ENCODE measurements around the gene SCN1A. TPM values are rescaled to one million over a fixed set of nuclear protein-coding genes. Genes with fewer than 3 reads are reported as not detected.
A peak's percentile ranks its signal among the peaks of the same experiment; 100 is the strongest.
"Not testable (repeated sequence)": the region's sequence is repeated elsewhere in the genome, so short reads cannot be mapped to it uniquely, and the experiment has no call there.

SCN1A gene
- polyA plus RNA-seq, 5 donors, result 0.24 to 2.3 (median 1.3) TPM

DNA sequence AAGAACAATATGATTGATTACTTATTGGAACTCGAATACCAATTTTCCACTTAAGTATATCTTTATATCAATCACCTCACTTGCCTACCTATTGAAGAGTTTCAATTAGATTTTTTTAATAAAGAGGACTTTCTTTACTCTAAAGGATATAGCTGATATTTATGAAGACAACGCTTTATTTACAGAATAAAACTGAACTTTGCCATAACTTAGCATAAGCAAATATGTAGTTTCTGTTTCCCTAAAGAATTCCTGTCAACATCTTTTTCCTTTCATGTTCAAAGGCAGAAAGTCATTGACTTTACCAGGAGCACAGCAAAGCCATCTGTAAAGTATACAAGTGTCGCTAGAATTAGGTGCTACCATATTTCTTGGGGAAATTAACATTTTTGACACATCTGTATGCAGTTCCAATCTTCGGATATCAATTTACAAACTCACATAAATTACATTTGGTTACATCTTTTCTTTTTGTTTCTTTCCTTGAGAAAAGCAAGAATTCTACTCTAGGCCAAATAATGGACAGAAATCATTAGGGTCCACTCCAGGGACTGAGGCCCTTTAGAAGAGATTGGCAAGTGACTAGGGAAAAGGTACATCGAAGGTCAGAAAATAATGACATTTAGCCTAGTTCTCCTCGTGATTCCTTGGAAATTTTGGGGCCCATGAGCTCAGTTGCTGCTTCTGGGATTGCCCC, 7.5 kb upstream of the SCN1A start:
- no peak for DNase-seq

DNA sequence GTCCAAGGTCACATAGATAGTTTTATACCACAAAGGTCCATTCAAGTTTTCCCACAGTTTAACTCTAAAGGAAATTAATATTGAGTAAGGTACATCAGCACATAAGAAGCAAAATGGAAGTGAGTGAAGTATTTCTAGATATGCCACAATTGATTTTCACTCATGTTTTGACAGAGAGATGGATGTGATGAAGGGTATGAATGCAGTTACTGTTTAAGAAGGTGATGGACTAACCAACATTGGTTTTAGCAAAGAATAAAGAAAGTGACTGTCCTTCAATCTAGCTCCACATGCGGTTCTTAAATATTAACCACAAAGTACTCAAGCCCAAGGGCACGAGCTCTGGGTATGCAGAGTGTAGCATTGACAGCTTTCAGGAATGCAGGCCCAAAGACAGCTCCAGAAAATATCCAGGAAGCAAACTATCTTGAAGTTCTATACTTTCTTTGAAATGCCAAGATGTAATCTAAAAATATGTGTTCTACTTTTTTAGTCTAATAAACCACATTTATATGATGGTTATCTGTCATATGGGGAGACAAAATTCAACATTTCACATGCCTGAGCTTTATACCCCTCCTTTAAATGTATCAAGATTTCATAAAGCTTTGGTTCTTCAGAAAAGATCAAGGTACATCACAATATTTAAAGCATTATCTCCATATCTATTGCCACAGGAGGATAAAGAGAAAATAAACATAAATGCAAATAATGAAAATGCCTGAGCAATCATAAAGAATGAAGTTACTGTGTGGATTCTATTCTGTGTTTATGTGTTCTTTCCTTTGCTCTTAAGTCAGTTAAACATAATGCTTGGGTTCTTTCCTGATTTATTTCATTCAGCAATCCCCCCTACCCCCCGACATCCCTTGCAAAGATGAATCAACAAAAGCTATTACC, 6.7 kb upstream of the SCN1A start:
- no peak for DNase-seq

DNA sequence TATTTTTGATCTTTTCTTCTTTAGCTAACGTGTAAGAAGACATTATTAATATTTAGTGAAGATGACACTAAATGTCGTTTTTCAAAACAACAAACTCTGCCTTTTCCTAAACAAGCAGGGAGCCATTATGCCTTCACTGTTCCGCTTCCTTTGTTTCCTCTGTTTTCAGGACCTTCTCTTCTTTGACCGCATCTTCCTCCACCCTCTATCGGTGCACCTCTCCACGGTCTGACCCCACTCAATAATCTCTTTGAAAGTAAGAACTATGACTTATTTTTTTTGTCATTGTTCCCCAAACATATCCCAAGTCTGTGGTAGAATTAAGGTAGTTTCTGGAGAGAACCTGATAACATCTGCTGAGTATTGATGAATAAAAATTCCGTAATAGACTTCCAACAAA, 5.8 kb upstream of the SCN1A start:
- DNase-seq, result no peak

DNA sequence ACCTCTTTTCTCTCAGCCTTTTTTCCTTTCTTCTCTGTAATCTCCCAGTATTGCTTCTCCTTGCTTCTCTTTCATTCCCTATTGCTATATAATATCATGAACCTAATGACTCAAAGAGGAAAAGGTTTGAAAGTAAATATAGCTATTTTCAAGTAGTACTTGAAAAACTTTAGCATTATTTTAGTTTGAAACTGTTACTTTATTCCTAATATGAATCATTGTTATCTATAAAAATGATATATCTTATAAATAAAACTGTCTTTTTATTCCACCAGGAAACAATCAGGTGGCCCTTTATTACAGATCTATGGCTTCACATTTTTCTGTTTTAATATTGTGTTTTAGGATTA, 311 bp upstream of the SCN1A start:
- DNase-seq, result no peak

DNA sequence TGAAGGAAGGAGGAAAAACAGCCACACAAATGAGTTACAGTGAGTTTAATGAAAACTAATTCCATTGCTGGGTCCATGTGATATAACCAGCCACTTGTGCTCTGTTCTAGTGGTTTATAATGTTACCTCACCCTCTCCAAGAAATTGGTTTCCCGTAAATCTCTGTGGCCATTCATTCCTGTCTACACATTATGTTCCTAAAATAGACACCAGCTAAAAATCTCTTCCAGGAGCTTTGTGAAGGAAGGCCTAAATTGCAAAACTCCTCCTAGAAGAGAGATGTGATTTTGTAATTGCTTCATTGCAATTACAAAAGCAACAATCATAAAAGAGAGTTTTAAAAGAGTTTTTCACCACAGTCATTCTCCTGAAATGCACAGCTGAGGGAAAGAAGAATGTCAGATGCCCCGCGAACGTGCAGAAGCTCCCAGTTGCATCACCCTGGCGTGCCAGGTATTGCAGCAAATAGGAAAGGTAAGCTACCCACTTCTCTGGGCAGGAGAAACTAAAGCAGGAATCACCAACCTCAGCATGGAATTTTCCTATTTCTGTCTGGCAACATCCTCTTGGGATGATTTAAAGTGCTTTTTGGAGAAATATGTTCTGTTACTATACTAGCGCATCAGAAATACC, 1.7 kb downstream of the SCN1A start:
- no peak for DNase-seq

DNA sequence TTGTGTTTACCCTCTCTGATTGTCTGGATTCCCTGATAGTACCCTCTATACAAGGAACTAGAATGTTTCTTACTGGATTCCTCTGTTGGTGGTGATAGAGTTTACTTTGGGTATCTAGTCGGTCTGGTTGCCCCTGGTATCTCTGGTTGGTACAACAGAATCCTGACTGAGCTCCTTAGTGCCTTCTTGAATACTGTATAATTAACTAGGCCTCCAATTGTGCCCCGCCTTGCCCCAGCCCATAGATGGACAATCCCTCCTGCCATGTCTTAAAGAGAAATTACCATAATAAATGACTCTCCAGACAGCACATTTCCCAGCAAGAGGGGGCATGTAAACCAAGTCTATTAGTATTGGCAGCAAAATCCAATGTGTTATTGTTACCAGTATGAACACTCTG, 2.3 kb downstream of the SCN1A start:
- DNase-seq, result no peak

DNA sequence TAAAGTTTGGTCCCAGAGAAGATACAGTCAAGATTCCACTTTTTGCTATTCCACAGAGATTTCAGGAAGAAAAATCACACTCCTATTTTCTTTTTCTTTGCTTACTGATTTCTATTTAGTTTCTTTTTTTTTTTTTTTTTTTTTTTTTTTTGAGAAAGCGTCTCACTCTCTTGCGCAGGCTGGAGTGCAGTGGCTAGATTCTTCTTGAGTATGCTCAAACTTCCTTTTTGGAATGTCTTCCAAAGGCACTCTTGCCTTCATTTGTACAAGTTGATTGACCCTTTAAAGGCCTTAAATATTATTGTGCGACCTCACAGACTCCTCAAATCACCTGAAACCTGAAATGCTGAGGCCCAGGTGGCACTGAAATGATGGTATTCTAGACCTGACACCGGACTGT, 9.6 kb downstream of the SCN1A start:
- no peak for DNase-seq

DNA sequence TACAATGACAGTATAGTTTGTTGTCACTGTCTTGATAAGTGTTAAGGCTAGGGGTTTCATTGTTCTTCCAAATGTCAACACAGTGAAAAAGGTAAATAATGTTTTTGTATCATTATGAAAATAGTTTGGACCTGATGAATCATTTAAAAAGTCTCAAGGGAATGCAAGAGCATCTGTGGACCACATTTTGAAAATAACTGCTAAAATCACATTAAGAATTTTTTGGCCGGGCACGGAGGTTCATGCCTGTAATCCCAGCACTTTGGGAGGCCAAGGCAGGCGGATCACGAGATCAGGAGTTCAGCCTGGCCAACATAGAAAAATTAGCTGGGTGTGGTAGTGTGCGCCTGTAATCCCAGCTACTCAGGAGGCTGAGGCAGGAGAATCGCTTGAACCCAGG, 10.3 kb downstream of the SCN1A start:
- DNase-seq, result no peak

DNA sequence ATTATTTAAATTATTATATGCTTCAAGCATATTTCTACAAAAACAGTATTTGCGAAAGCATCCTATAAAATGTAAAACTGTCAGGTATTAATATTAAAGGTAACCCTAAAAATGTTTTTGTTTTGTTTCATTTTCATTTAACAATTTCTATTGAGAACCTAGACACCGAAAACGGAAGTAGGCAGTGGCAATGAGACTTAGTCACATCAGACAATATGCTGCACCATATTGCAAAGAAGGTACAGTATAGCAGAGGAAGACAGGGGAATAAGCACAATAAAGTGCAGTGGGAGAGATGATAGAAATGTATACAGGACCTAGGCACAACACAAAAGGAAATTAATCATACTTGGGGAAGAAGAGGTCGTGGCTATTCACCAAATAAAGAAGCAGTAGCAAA, 12.2 kb downstream of the SCN1A start:
- no peak for DNase-seq

DNA sequence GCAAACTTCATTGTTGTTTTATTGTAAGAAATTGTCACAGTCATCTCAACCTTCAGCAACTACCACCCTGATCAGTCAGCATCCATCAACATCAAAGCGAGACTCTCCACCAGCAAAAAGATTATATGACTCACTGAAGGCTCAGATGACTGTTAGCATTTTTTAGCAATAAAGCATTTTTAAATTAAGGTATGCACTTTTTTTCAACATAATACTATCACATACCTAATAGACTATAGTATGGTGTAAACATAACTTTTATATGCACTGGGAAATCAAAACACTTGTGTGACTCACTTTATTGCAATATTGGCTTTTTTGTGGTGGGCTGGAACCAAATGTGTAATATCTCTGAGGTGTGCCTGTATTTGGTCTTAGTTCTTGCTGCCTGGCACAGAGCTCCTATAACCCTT, 15.6 kb downstream of the SCN1A start:
- DNase-seq, result no peak

DNA sequence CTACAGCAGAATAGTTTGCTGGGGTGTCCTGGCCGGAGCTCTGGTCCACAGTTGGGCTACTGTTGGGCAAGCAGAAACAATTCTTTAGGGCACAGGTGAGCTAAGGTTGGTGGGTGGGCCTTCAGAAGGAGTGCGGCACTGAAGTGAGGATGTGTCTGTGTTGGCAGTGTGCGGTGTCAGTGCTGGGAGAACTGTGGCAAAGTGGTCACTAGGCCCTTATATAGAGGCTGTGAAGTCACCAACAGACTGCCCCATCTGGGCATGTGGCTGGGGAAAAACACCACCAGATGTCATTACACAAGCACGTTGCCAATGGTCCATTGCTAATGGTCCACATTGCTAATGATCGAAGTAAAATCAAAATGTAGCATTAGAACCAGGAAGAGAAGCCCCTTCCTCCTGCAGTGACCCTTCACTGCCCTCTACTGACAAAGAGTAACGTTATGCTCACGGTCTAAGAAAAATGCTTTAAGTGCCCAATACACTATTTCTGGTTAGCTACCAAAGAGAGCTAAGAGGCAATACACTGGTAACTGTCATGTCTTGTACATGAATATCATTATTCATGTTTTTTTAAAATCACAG, 21.3 kb downstream of the SCN1A start:
- peak in 1 of 2 donors; percentile 23 for DNase-seq

DNA sequence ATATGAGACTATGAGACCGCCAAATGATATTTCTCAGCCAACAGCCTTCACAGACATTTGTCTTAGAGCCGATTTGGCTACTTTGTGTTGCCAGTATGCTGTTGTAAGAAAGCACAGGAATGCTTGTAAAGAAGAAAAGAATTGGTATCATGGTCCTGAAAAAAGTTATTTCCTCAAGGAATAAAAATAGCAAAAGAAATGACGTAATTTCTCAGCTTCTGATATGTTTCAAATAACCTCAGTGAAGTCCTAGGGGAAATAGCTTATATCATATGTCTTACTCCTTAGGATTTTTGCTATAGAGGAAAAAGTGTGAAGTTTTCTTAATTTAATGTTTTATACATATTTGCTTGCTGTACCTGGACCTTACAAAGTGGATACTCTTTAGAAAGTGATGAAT, 23.0 kb downstream of the SCN1A start:
- no peak for DNase-seq

DNA sequence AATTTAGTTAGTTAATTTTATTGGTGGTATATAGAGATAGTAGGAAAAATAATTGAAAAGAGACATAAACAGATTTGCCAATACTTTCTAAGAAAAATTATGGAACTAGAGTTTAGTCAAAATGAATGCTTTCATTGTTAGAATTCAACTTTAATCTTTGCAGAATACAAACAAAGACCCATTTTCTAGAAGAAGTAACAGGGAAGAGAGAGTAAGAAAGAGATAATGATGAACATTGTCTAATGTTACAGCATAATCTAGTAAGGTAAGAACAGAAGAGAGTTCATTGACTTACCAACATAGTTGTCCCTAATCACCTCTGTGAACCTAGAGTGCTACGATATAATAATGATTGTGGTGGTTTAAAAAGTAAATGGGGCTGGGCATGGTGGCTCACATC, 23.7 kb downstream of the SCN1A start:
- DNase-seq, result no peak

DNA sequence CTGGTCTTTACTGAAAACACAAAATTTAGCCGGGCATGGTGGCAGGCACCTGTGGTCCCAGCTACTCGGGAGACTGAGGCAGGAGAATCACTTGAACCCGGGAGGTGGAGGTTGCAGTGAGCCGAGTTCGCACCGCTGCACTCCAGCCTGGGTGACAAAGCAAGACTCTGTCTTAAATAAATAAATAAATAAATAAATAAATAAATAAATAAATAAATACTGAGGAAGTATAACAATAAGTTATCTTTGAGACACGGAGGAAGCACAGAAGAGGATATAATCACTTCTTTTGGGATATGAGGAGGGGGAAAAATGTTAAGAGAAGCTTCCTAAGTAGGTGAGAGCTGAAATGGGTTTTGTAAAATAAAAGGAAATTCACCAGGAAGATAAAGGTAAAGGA, 24.5 kb downstream of the SCN1A start:
- not testable (repeated sequence) for DNase-seq

DNA sequence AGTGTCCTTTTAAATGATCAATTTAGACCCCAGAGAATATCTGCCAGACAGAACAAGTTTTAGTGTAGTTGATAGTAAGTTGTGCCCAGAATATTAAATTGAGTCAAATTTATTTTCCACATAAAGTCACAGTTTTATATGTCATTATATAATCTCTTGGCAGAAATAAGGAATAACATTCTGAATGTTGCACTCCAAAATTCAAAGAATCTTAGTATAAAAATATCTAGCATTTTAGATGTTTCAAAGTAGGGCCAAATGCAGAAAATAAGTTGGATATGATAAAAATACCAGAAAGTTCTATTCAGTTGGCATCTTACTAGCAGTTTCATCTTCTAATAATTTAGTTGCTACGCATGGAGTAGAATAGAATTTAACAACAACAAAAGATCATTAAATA, 33.5 kb downstream of the SCN1A start:
- no peak for DNase-seq

DNA sequence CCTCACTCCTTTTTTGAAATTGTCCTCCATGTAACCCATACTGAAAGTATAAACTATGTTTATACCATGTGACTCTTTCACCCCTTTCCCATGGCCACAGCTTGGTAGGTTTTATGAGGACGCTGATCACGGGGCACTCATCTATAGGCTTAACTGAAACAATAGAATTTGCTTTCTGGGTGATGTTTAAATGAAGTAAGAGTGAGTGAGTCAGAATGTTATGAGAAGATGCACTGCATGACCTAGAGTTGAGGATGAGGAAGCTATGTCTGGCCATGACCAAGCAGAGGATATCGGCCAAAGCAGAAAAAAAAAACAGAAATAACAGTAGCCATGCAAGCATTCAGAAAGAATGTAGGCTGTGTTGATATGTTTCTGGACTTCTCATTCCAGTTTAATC, 34.9 kb downstream of the SCN1A start:
- DNase-seq, result no peak

DNA sequence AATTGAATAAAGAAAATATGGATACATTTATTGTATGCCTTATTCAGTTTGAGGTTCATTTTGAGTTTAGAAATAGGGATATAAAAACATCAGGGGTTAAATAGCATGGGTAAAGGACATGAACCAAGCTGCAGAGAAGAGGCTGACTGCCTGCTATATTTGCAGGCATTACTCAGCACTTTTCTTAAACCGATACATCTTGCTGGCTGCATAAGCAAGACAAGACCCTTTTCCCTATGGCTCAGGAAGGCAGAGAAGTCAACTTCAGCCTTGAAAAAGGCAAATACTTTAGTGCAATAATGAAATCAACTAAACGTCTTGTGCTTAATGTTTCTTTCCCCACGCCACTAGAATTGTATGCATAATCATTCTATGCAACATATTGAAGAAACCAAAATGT, 36.4 kb downstream of the SCN1A start:
- no peak for DNase-seq

DNA sequence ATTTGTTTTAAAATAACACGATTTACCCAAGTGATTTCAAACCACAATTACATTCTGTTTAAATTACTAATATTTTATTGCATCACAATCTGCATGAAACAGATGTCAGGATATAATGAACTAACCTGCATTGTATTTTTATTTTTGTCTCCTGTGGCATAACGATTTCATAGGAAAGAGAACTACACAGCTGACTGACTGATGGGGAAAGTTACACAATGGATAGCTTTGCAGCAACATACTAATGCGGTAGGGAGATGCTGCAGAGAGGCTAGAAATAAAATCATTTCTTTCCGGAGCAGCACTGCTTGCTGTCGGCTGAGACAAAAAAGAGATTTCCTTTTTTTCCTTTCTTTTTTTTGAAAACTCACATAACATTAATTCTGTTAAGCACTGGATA, 36.9 kb downstream of the SCN1A start:
- DNase-seq, result no peak

DNA sequence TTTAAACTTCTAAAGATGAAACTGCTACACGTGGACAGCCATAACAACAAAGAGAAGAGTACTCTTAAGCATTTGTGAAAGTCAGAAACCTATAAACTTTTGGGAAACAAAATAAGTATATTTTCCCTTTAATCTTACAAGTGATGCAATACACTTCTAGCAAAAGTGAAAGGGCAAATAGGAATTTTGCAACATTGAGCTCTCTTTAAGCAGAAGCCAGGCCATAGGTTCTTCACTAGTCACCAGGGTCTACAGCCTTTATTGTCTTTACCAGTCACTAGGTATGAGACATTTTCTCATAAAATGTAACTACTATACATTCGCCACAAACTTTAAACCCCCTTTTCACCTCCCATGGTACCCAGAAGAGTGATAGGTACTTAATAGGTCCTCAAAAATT, 37.5 kb downstream of the SCN1A start:
- no peak for DNase-seq

DNA sequence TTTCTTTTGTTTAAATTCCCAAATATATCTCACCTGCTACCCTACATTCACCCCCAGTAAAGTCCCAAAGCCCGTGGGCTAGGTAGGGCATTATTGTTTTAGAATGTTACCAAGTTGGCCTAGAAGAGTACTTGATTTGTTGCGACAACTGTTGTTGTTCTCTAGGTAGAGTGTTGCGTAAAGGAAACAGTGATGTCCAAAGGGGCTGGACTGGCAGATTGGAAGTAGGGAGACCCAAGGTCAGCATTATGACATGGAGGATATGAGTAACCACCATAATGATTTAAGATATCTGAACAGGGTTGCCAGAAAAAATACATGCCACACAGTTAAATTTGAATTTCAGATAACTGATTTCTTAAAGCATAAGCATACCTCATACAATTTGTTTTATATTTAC, 39.2 kb downstream of the SCN1A start:
- DNase-seq, result no peak

DNA sequence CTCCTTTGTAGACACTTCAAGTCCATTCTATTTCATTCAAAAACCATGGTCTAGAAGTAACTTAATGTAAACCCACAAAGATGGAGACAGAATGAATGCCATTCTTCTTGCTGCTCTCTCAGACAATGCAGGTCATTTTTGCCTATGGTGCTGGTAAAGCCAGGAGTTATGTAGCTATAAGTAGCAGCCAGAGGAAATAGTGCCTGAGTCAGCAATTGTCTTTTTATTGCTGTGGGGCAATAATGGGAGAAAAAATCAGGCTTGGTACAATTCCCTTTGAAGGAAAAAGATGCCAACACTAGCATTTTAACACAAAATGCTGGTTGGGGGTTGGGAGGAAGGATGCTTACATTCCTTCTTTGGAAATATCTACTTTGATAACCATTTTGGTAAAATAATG, 43.5 kb downstream of the SCN1A start:
- DNase-seq, result no peak

DNA sequence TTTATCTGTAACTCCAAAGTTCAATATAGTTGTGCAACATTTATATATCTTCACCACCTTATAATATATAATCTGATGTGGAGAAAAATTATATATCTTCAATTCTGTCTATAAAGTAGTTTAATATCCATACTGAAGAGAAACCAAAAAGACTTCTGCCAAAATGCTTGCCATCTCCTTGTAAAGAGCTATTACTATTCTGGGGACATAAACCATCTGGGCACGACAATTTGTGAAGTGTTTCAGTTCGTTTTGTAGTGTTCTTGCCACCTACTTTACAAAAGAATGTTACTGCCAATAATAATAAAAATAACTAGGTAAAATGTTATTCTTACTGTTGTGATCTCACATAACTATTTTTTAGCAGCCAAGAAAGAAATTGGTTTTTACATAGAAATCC, 45.1 kb downstream of the SCN1A start:
- DNase-seq, result no peak

DNA sequence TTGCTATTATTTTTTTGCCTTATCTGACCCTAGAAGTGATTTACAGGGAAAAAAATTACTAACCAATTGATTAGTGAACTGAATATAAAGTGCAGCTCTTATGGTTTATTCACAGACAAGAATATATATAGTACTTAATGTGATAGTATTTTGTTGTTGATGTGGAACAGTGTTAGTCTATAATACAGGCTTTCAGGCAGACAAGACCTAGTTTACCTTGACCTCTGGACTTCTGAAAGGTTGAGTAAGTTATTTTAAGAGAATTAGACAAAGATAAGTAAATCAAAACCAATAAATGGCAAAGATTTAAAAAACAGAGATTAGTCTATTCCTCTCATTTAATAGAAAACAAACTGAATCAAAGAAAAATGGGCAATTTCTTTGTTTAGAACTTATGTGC, 46.0 kb downstream of the SCN1A start:
- no peak for DNase-seq

All from right lung (tissue), 5 donors.